ENCODE measurements around the gene ADCK1. TPM values are rescaled to one million over a fixed set of nuclear protein-coding genes. Genes with fewer than 3 reads are reported as not detected.

The ADCK1 gene
- total and polyA plus RNA-seq, 9 of the 15 experiments (the other 6 are each of a cell fraction or from before 2014, with no cell fraction given), result 2.8 to 8.9 (median 4.3) TPM

DNA sequence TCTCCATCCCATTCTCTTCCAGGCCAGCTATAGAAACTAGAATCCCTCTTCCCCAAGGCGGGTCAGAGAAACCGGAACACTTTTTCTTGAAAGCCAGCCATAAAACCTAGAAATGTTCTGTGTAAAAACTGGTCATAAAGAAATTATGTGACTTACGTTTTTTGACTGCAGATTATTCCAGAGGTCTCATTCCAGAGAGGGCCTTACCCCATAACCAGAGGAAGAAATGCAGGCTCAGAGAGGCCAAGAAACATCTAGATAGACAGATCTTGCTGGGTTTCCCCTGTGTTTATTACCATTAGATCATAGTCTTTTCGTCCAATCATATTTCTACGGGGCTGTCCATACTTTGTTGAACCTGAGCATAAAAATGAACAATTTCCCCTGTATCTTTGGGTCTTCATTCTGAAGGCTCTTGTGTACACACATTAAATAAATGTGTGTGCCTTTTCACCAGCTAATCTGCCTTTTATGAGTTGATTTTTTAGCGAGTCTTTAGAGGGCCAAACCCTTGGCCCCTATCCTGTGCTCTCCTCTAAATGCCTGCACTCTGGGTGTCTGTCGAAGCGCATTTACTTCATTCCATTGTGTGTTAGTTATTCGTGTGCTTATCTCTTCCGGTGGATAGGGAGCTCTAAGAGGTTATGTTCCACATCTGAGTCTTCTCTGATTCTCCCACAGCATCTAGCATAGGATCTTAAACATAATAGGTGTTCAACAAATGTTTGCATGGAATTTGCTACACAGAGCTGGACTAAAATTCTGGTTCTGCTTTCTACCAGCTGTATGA lies 163.0 kb downstream of the ADCK1 start (continued):
- TF ChIP-seq, protein P1, sequence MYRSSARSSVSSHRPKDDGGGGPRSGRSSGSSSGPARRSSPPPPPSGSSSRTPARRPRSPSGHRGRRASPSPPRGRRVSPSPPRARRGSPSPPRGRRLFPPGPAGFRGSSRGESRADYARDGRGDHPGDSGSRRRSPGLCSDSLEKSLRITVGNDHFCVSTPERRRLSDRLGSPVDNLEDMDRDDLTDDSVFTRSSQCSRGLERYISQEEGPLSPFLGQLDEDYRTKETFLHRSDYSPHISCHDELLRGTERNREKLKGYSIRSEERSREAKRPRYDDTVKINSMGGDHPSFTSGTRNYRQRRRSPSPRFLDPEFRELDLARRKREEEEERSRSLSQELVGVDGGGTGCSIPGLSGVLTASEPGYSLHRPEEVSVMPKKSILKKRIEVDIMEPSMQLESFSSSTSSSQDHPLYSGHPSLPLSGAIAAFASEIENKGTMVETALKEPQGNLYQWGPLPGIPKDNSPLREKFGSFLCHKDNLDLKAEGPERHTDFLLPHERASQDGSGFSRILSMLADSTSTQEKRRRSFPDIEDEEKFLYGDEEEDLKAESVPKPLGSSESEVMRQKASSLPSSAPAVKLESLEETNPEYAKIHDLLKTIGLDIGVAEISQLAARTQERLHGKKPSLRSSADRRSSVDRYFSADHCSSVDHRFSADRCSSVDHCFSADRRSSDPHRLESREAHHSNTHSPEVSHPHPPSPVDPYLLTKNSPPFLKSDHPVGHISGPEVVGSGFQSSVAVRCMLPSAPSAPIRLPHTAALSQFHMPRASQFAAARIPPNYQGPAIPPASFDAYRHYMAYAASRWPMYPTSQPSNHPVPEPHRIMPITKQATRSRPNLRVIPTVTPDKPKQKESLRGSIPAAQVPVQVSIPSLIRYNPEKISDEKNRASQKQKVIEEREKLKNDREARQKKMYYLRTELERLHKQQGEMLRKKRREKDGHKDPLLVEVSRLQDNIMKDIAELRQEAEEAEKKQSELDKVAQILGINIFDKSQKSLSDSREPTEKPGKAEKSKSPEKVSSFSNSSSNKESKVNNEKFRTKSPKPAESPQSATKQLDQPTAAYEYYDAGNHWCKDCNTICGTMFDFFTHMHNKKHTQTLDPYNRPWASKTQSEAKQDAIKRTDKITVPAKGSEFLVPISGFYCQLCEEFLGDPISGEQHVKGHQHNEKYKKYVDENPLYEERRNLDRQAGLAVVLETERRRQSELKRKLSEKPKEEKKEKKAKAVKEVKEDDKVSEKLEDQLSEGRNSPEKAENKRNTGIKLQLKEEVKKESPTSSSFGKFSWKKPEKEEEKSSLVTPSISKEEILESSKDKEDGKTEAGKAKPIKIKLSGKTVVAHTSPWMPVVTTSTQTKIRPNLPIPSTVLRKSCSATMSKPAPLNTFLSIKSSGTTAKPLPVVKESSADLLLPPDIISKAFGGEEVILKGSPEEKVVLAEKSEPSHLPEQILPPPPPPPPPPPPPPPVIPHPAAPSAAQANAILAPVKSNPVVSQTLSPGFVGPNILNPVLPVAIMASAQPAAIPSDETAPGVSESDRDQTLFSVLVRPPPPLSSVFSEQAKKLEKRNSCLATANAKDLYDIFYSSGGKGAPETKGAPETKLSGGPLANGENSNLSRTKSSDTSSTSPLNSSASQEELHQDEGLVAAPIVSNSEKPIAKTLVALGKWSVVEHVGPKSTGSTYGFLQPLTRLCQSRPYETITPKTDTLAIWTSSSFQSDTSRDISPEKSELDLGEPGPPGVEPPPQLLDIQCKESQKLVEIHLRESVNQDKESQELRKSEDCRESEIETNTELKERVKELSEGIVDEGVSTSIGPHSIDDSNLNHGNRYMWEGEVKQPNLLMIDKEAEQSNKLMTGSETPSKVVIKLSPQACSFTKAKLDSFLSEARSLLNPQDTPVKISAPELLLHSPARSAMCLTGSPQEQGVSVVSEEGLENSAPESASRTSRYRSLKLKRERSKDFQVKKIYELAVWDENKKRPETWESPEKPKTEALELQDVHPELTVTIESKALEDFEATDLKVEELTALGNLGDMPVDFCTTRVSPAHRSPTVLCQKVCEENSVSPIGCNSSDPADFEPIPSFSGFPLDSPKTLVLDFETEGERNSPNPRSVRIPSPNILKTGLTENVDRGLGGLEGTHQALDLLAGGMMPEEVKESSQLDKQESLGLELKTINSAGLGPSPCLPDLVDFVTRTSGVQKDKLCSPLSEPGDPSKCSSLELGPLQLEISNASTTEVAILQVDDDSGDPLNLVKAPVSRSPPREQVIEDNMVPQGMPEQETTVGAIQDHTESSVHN (IDR thresholded peaks at IDR 0.05; ENCODE audit: borderline replicate concordance in 1 of 2, low read depth in 1 of 2), result no peak
- no peak for TF ChIP-seq TARDBP (IDR thresholded peaks at IDR 0.05)

Measured in K562 (cell line).